AG08396 (cell line): ENCODE results near the gene MTCH1.

ENCODE experiments used
- DNase-seq: peaks from one replicate; pipeline ENCODE4 v3.0.0; 2012; ENCODE audit warnings: low spot score, mixed read lengths

The MTCH1 gene

DNA sequence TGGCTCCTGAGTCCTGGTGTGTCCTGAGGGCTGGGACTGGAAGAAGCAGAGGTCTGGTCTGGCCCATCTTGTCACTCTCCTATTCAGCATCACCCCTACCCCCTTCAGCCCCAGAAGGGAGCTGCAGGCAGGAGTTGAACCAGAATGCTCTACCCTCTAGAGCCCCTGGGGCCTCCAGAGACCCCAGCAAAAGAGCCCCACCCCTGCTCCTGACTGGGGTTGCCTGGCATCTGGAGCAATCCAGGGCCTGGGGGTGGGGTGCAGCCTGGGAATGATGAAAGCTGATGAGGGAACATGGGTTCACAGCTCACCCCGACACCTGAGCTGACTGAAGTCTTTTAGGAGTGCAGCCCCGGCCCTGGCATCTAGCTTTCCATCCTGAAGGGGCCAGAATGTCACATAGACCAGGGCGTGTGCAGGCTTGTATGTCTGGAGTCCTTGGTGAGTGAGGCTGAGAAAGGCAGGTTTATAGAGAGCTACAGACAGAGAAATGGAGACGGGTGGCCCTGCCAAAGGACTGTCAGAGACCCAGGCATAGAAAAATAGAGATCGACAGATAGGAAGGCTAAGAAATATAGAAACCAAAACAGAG is 31.7 kb upstream of the MTCH1 start:
- DNase-seq: no peak

DNA sequence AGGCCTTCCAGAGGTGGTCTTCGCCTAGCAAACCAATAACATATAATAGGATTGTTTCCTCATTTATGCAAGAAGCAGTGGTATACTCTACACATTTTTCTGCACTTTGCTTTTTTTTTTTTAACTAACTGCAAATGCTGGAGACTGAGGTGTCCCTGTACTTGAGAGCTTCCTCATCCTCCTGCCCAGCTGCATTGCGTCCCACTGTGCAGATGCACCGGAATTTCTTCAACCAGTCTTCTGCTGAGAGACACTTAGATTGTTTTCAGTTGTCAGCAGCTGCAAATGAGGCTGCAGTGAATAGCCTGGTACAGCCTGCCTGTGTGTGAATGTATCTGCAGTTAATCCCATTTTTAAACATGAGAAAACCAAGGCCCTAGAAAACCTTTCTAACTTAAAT is 31.0 kb upstream of the MTCH1 start:
- DNase-seq: no peak

DNA sequence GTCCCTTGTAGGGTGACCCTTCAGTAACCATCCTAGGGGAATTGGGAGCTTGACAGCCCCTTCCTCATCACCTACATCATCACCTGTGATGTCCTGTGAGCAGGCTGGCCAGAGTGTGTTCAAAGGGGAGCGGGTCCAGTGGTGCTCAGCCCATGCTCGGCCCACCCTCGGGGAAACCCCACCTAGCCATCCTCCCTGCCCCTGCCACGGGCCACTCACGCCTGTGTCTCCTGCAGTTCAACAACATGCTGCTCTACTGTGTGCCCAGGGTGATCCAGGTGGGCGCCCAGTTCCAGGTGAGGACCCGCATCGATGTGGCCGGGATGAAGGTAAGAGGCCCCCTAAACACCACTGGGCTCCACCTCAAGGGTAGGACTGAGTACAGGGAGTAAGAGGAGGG is 29.5 kb upstream of the MTCH1 start:
- no peak for DNase-seq

DNA sequence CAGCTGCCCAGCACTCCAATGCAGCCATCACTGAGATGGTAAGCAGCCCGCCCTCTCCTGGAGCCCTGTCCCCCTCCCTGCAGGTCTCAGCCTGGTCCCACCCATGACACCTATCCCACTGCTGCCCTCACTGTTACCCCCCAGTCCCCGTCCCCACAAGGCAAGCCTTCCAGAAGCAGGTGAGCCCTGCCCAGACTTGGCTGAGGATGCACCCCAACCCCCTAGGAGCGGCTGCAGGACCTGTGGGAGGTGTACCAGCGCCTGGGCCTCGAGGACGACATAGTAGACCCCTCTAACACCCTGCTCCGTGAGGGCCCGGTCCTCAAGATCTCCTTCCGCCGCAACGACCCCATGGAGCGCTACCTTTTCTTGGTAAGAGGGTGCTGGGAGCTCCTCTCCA is 28.7 kb upstream of the MTCH1 start:
- no peak for DNase-seq

DNA sequence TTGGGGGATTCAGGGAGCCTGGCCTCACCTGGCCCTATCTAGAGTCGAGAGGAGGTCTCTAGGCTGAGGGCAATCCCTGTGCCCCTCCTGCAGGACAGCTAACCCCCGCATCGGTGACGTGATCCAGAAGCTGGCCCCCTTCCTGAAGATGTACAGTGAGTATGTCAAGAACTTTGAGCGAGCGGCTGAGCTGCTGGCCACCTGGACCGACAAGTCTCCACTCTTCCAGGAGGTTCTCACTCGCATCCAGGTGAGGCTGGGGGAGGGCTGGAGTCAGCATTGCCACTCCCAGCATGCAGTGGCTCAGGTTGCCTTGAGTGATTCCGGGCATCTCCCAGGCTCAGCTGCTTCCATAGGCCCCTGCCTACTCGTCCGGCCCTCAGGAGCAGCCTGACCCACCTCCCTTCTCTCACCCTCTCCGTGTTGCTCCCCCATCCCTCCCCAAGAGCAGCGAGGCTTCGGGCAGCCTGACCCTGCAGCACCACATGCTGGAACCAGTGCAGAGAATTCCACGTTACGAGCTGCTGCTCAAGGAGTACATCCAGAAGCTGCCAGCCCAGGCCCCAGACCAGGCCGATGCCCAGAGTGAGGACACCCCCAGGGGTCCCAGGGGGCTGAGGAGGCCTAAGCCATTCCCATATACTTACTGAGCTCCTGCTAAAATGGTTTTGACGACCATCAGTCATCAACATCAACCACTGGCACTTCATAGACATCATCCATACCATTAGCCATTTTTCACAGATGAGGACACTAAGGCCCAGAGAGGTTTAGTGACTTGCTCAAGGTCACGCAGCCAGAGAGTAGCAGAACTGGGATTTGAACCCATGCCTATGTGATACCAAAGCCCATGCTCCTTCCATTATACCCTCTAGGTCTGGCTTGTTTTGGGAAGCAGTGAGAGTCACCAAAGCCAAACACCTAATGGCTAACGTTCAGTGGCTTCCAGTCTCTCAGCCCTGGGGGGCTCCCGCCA is 27.8 kb upstream of the MTCH1 start:
- DNase-seq: no peak

DNA sequence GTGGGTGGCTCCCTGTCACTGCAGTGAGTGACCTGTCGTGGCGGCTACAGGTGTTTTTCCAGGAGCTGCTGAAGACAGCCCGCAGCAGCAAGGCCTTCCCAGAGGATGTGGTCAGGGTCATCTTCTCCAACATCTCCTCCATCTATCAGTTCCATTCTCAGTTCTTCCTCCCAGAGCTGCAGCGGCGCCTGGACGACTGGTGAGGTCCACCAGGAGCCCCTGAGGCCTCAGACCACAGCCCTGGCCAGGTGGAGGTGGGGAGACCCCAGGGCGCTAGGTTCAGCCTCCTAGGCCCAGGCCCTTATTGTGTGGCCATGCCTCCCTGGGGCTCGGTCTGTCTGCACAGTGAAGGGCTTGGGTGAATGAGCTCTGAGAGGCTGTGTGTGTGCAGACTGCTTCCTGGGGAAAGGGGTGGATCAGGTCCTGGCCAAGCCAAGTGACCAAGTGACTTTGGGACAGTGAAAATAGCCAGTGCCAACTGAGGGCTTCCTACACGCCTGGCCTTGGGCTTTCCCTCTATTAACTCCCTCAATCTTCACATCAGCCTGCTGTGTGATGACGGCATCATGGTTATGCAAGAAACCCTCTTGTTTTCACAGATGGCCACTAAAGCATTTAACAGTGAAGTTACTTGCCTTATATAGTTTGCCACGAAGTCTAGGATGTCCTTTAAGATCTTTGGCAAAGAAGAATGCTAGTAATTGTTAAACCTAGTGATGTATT is 25.8 kb upstream of the MTCH1 start:
- no peak for DNase-seq

DNA sequence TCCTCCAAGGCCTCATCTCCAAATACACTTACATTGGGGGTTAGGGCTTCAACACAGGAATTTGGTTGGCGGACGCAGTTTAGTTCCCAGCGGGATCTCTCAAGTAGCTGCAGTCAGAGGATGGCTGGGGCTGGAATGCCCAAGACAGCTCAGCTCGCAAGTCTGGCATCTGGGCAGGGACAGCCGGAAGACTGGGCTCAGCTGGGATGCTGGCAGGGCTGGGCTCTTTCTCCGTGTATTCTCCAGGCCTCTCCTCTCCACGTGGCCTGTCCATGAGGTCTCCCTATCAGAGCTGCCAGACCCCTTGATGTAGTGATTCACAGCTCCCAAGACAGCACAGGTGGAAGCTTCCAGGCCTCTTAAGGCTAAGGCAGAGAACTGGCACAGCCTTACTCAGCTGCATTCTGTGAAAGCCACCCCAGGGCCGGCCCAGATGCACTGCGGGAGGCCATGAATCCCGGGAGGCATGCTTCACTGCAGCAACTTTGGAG is 24.5 kb upstream of the MTCH1 start:
- DNase-seq: no peak

DNA sequence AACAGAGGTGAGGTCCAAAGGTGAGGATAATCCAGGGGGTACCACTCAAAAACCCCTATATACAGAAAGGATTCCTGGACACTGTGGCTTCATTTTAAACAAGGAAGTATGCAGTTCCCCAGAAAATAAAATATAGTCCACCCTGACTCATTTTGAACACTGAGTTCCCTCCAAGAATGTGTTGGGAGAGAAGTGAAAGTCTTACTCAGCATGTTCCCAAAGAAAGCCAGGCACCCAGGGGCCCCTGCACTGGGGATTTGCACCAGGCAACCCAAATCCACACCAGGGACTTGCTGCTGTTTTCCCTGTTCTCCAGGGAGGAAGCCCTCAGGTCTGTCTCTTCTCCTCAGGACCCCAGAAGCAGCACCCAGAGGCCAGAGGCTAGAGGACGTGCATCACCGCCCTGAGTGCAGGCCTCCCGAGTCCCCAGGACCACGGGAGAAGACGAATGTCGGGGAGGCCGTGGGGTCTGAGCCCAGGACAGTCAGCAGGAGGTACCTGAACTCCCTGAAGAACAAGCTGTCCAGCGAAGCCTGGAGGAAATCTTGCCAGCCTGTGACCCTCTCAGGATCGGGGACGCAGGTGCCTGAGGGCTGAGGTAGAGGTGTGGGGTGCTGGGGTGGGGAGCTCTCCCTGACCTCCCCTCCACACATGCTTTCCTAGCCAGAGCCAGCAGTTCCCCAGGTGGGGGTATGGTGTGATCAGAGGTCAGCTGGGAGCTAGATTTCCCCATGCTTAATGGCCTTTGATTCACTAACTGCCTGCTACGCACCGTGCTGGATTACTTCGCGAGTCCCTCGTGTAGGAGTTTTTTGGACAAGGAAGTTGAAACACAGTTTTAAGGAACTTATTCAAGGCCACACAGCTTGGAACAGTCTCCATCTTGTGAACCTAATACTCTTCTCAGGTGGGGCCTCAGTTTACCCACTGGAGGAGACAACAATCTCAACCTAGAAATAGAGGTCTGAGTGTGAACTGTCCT is 22.8 kb upstream of the MTCH1 start:
- DNase-seq: no peak

DNA sequence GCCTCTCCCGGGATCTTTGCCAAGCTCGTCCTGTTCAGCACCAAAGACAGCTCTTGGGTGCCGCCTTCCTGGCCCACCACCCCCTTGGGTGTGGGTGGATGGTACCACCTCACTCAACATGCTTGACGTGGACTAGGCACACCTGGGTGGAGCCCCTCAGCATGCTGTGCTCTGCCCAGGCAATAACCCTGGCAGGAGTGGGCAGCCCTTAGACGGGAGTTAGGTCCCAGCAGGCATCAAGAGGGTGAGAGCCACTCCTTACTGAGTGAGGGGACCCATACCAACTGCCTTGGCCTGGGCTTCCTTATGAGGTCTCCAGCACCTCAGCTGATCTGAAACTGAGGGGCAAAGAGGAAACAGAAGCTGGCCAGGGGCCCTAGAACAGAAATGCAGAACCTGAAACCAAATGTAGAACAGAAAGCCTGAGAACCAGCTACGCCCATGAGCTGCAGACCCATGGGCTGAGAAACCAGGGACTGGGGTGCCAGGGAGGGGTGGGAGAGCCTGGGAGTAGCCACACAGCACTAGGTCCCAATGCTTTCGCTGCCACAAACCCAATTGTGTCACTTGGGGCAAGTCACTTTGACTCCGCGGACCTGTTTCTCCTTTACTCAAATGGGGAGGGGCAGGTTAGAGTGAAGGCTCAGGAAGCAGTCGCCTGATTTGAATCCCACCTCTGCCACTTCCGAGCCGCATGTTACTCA is 21.5 kb upstream of the MTCH1 start:
- no peak for DNase-seq

DNA sequence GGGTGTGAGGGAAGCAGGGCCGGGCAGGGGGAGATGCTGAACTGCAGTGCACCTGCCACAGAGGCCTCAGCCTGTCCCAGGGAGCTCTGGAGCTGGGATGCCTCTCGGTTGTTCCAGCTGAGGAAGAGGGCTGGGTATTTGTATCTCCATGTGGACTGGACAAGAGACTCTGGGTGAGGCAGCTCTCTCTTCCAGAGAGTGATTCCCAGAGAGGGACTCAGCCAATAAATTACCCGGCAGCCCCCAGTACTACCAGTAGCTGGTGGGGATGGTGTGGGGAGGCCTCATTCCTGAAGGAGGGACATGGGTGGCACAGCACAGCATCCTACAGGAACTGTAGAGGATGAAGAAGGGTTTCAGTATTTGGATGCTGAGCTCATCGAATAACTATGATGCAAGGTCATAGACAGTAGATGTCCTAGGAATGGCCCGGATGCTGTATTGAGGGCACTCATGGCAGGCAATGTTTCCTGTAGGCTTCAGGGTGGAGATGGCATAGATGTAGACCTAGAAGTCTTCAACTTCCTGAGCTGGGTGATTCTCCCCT is 20.9 kb upstream of the MTCH1 start:
- DNase-seq: no peak

DNA sequence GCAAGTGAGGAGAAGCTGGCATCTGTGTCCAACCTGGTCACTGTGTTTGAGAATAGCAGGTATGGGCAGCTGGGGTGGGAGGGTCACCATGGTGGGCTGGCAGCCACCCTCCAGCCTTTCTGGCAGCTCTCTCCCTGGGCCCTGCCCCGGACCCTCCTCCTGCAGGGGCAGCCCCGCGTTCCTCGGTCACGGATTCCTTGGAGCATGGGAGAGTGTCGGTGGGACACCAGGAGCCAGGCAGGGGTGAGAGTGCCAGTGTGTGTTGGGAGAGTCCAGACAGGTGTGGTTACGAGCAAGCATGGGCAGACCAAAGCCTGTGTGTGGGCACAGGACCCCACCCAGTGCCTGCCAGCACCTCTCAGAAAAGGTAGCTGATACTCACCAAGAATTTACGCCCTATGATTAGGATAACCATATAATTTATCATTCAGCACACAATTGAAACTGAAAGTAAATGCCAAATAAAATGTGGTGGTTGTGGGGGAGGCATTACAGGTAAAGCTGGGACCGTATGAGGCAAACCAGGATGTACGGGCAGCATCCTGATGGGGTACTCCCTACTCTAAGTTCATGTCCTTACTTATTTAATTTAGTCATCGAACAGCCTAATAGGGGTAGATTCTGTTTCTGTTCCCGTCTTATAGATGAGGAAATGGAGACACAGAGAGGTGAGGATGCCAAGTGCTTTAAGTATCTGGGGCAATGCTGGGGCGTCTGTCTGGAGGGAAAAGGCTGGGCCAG is 20.0 kb upstream of the MTCH1 start:
- no peak for DNase-seq

DNA sequence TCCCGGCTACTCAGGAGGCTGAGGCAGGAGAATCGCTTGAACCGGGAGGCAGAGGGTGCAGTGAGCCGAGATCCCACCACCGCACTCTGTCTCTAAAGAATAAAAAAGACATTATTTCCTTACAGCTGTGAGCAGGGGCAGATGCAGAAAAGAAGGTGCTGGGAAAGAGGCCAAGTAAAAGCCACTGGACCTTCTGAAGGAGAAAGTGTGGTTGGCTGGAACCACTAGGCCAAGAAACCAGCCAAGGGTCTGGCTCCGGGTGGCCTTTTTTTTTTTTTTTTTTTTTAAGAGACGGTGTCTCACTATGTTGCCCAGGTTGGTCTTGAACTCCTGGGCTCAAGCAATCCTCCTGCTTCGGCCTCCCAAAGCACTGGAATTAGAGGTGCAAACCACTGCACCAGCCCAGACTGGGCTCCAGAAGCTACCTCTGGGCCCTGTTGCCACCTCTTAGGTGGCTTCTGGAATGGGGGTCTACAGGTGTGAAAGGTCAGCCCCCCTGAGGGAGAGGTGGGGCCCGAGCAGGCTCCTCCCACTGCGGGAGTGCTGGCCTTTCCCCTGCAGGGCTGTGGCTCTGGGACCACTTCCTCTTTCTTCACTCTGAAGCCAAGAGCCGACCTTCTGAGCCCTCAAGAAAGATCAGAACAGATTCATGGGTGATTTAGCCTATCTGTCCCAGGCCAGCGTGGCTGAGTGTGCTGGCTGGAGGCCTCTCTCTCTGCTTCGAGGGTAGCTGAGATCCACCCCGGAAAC is 19.2 kb upstream of the MTCH1 start, which contains the start of gene FGD2:
Gene FGD2, plus strand, starts transcription at position 595 of the 750 bp plus-strand sequence. CDS start 163 bp downstream, outside the sequence.
- no peak for DNase-seq

DNA sequence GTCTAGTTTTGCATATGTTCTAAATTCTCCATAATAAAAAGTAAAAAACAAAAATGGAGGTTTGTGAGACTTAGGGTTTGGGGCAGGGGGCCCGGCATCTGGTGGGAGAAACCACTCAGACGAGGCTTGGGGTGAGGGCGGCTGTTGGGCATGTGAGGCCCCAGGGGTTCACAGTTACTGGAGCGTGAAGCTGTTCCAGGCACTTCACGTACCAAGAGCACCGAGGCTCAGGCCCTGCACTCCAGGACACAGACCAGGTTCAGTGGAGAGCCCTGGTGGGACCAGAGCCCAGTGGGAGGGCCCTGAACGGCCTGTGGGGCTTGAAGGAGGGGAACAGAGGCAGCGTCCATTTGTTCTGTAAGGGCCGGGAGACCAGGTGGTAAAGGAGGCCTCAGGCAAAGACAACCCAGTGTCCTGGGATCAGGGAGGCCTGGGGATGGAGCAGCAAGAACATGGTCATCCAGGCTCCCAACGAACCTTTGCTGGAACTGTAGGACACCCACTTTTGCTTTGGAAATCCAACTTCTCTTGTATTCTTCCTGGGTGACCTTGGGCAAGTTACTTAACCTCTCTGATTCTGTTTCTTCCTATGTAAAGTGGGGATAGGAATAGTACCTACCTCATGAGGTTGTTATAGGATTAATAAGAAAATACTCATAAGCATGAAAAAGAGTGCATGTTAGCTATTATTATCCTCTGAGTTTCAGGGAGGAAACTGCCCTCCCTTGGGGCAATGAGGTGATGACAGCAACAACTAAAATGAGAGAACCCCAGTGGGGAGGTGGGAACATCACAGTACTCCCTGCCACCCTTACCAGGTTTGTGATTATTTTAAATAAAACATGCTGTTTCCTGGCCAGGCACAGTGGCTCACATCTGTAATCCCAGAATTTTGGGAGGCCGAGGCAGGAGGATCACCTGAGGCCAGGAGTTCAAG is 18.3 kb upstream of the MTCH1 start:
- no peak for DNase-seq

DNA sequence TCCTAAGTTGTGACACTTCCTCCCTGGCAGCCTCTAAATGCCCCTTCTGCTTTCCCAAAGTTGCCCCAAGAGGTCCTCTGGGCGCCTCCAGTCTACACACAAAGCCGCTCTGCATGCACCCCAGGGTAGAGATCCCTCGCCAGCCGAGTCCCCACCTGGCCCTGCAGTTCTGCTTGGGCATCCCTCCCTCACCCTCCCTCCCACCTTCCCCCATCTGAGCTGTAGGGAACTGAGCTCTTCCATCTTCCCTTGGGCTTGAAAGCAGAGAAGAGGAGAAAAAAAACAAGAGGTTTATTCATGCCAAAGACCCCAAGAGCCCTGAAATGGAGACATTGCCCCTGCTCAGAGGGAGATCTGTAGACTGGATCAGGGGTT is 13.7 kb upstream of the MTCH1 start:
- DNase-seq: no peak

DNA sequence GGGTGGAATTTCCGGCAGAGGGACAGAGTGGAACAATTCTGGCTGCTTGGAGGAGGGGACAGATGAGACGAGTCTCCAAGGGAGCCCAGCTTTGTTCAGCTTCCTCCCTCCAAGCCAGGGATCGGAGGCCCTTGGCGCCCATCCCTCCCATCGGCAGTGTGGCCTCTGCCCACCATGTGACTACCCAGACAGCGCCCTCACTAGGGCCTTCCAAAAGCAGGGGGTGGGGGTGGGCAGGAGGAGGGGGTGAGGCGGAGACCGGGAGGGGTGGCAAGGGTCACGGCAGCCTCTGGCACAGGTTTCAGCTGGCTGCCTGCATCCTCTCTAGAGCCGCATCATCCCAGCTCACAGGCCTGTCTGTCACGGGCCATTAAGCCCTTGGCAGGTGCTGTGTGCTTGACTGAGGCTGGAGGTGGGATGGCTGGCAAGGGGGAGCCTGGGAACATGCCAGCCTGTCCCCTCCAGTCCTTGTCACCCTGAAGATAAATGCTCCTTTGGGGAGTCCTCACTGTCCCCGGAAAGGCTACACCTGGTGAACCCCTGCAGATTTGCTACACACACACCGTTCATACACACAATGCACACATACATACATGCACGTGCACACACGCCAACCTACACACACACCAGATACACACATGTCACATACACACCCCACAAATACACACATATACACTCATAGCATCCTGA is 13.2 kb upstream of the MTCH1 start:
- DNase-seq: no peak

DNA sequence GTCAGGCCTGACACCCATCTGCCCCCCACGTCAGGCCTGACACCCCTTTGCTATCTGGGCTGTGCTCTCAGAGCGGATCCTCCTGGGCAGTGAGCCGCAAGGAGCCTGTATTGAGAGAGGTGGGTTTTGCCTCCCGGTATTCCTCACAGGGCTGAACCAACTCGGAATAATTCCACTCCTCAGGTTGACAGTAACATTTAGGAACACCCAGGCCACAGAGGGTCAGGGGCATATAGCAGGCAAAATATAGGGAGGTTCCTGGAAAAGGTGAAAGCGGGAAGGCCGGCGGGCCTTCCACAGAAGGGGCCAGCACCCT is 12.7 kb upstream of the MTCH1 start:
- DNase-seq: no peak
